Measurements from ENCODE around the gene GPC5.
"Not testable (repeated sequence)": the region's sequence is repeated elsewhere in the genome, so short reads cannot be mapped to it uniquely, and the experiment has no call there.

DNA sequence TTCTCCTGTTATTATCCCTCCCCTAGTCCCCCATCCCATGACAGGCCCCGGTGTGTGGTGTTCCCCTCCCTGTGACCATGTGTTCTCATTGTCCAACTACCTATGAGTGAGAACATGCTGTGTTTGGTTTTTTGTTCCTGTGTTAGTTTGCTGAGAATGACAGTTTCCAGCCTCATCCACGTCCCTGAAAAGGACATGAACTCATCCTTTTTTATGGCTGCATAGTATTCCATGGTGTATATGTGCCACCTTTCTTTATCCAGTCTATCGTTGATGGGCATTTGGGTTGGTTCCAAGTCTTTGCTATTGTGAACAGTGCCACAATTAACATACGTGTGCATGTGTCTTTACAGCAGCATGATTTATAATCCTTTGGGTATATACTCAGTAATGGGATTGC is 1297.4 kb downstream of the GPC5 start:
- TF ChIP-seq, protein P1, sequence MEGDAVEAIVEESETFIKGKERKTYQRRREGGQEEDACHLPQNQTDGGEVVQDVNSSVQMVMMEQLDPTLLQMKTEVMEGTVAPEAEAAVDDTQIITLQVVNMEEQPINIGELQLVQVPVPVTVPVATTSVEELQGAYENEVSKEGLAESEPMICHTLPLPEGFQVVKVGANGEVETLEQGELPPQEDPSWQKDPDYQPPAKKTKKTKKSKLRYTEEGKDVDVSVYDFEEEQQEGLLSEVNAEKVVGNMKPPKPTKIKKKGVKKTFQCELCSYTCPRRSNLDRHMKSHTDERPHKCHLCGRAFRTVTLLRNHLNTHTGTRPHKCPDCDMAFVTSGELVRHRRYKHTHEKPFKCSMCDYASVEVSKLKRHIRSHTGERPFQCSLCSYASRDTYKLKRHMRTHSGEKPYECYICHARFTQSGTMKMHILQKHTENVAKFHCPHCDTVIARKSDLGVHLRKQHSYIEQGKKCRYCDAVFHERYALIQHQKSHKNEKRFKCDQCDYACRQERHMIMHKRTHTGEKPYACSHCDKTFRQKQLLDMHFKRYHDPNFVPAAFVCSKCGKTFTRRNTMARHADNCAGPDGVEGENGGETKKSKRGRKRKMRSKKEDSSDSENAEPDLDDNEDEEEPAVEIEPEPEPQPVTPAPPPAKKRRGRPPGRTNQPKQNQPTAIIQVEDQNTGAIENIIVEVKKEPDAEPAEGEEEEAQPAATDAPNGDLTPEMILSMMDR (IDR thresholded peaks at IDR 0.05 in 8 of 11, conservative IDR thresholded peaks at IDR 0.05 in 3 of 11): not testable (repeated sequence)
- TF ChIP-seq POLR2AphosphoS5 (IDR thresholded peaks at IDR 0.05): not testable (repeated sequence)

Measured in spleen (tissue), 7 donors.